ENCODE data around the gene TLR8.

GRCh38 chrX:12945494-12945893, 39.1 kb downstream of the TLR8 start:
- TF ChIP-seq CTCF (IDR thresholded peaks at IDR 0.05) (no peak), POLR2A (IDR thresholded peaks at IDR 0.05) (no peak), POLR2AphosphoS5 (IDR thresholded peaks at IDR 0.05; ENCODE audit: insufficient read depth in 1 of 2, low read depth in 1 of 2) (no peak)
